Measurements from ENCODE around the gene CHEK2. TPM values are rescaled to one million over a fixed set of nuclear protein-coding genes. Genes with fewer than 3 reads are reported as not detected.
"Not testable (repeated sequence)": the region's sequence is repeated elsewhere in the genome, so short reads cannot be mapped to it uniquely, and the experiment has no call there.

The CHEK2 gene
- total and polyA plus RNA-seq, 10 of the 15 experiments (the other 5 are each of a cell fraction or from before 2014, with no cell fraction given) = 15.7 to 59.7 (median 22.7) TPM

GRCh38 chr22:28738876-28739275 is 2.7 kb downstream of the CHEK2 start:
- FAIRE-seq; ATAC-seq; H3K9ac ChIP-seq (ENCODE audit: control insufficient read depth, insufficient read depth, low read length); H3K36me3 ChIP-seq (ENCODE audit: control insufficient read depth in 2 of 2, insufficient read depth in 2 of 2, low read length in 1 of 2); H4K20me1 ChIP-seq (ENCODE audit: control insufficient read depth, insufficient read depth); CTCF ChIA-PET; DNase-seq (ENCODE audit: low read depth, low spot score); intact Hi-C loops (cut with micrococcal nuclease; ENCODE audit: unreplicated experiment); H3K4me1 ChIP-seq (ENCODE audit: control insufficient read depth, insufficient read depth, low read length); BruUV-seq (replicated peaks); H3K4me2 ChIP-seq (ENCODE audit: control insufficient read depth, insufficient read depth); H2AFZ ChIP-seq (ENCODE audit: control insufficient read depth, low read depth, low read length); H3K27me3 ChIP-seq (replicated peaks in 1 of 2; ENCODE audit: control insufficient read depth in 2 of 2, insufficient read depth in 2 of 2, low read length in 1 of 2); H3K27ac ChIP-seq (ENCODE audit: control insufficient read depth, insufficient read depth); in situ Hi-C loops (cut with MboI); H3K9me3 ChIP-seq (replicated peaks; ENCODE audit: control insufficient read depth, insufficient read depth, low read length); RAD21 ChIA-PET (ENCODE audit: unreplicated experiment); H3K4me3 ChIP-seq: not testable (repeated sequence)
- ChIA-PET SMC1A (ENCODE audit: uncharacterized antibody, unreplicated experiment) (interaction anchor here (0.6 to 1.0 kb wide), 3 partner anchors 61 to 1201 kb away, joined by 3 to 4 read pairs (median 3); partner anchors contain the start of gene XBP1), POLR2A (interaction anchor here (0.9 kb wide), 1 partner anchor 21 kb away, joined by 3 read pairs; no protein-coding TSS in a partner anchor)
- H3K79me2 ChIP-seq (ENCODE audit: control insufficient read depth, insufficient read depth, low read length) = peaks cover 20% of the 10 kb centered on the region
- 96% methylated on average over 8 of the region's 8 CpGs for WGBS (ENCODE audit: insufficient coverage, insufficient replicate concordance, low lambda C conversion rate, missing lambda C conversion rate)

DNA sequence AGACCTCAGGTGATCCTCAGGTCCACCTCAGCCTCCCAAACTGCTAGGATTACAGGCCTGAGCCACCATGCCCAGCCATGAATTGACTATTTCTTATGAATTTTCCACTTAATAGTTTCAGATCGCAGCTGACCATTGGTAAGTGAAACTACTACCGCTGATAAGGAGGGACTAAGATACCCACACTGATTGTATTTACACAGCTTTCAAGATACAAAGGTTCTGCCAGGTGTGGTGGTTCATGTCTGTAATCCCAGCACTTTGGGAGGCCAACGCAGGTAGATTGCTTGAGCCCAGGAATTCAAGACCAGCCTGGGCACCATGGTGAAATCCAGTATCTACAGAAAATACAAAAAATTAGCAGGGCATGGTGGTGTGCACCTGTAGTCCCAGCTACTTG is 3.9 kb downstream of the CHEK2 start:
- ChIA-PET POLR2A (interaction anchor here (0.6 to 1.0 kb wide), 2 partner anchors 8 to 143 kb away, joined by 3 to 7 read pairs; no protein-coding TSS in a partner anchor), RAD21 (ENCODE audit: unreplicated experiment) (no interaction called here), CTCF (no interaction called here), SMC1A (ENCODE audit: uncharacterized antibody, unreplicated experiment) (interaction anchor here (1.0 kb wide), 1 partner anchor 304 kb away, joined by 3 read pairs; no protein-coding TSS in a partner anchor)
- Histone ChIP-seq H3K4me2 (ENCODE audit: control insufficient read depth, insufficient read depth) (no peak overlapping the region; the same call in 1 of the 2 replicates), H3K79me2 (ENCODE audit: control insufficient read depth, insufficient read depth, low read length) (peaks cover 12% of the 10 kb centered on the region), H3K9ac (ENCODE audit: control insufficient read depth, insufficient read depth, low read length) (no peak overlapping the region), H2AFZ (ENCODE audit: control insufficient read depth, low read depth, low read length) (no peak overlapping the region), H3K9me3 (replicated peaks; ENCODE audit: control insufficient read depth, insufficient read depth, low read length) (no peaks in the 10 kb centered on the region), H4K20me1 (ENCODE audit: control insufficient read depth, insufficient read depth) (no peaks in the 10 kb centered on the region), H3K4me3 (no peak overlapping the region), H3K36me3 (ENCODE audit: control insufficient read depth in 2 of 2, insufficient read depth in 2 of 2, low read length in 1 of 2) (peaks cover 0 to 3% of the 10 kb centered on the region in 2 experiments; a peak in 1 of 4 replicates), H3K4me1 (ENCODE audit: control insufficient read depth, insufficient read depth, low read length) (peaks cover under 1% of the 10 kb centered on the region), H3K27me3 (replicated peaks in 1 of 2; ENCODE audit: control insufficient read depth in 2 of 2, insufficient read depth in 2 of 2, low read length in 1 of 2) (no peaks in the 10 kb centered on the region), H3K27ac (ENCODE audit: control insufficient read depth, insufficient read depth) (no peak overlapping the region)
- intact Hi-C loops (cut with micrococcal nuclease; ENCODE audit: unreplicated experiment) (no loop called here), in situ Hi-C loops (cut with MboI) (no loop called here)
- BruUV-seq (replicated peaks) = no TSS peak
- ATAC-seq = no peak
- 78% methylated on average over 3 of the region's 3 CpGs for WGBS (ENCODE audit: insufficient coverage, insufficient replicate concordance, low lambda C conversion rate, missing lambda C conversion rate)
- DNase-seq (ENCODE audit: low read depth, low spot score) = no peak
- FAIRE-seq = no peak
- TF ChIP-seq ZNF207 (IDR thresholded peaks at IDR 0.05; ENCODE audit: borderline replicate concordance) (no peak), MLLT1 (IDR thresholded peaks at IDR 0.05) (no peak), JUNB (IDR thresholded peaks at IDR 0.05) (no peak), IRF4 (IDR thresholded peaks at IDR 0.05; ENCODE audit: low read depth, low read length) (no peak), CREM (IDR thresholded peaks at IDR 0.05; ENCODE audit: low read depth) (no peak), RFX5 (IDR thresholded peaks at IDR 0.05; ENCODE audit: low read depth, low read length) (no peak)
- TF ChIP-seq, protein P1, sequence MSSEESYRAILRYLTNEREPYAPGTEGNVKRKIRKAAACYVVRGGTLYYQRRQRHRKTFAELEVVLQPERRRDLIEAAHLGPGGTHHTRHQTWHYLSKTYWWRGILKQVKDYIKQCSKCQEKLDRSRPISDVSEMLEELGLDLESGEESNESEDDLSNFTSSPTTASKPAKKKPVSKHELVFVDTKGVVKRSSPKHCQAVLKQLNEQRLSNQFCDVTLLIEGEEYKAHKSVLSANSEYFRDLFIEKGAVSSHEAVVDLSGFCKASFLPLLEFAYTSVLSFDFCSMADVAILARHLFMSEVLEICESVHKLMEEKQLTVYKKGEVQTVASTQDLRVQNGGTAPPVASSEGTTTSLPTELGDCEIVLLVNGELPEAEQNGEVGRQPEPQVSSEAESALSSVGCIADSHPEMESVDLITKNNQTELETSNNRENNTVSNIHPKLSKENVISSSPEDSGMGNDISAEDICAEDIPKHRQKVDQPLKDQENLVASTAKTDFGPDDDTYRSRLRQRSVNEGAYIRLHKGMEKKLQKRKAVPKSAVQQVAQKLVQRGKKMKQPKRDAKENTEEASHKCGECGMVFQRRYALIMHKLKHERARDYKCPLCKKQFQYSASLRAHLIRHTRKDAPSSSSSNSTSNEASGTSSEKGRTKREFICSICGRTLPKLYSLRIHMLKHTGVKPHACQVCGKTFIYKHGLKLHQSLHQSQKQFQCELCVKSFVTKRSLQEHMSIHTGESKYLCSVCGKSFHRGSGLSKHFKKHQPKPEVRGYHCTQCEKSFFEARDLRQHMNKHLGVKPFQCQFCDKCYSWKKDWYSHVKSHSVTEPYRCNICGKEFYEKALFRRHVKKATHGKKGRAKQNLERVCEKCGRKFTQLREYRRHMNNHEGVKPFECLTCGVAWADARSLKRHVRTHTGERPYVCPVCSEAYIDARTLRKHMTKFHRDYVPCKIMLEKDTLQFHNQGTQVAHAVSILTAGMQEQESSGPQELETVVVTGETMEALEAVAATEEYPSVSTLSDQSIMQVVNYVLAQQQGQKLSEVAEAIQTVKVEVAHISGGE (CRISPR knock-in tag; IDR thresholded peaks at IDR 0.05) = no peak
- TF ChIP-seq, protein P2, sequence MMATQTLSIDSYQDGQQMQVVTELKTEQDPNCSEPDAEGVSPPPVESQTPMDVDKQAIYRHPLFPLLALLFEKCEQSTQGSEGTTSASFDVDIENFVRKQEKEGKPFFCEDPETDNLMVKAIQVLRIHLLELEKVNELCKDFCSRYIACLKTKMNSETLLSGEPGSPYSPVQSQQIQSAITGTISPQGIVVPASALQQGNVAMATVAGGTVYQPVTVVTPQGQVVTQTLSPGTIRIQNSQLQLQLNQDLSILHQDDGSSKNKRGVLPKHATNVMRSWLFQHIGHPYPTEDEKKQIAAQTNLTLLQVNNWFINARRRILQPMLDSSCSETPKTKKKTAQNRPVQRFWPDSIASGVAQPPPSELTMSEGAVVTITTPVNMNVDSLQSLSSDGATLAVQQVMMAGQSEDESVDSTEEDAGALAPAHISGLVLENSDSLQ (IDR thresholded peaks at IDR 0.05) = no peak
- TF ChIP-seq, protein P3, sequence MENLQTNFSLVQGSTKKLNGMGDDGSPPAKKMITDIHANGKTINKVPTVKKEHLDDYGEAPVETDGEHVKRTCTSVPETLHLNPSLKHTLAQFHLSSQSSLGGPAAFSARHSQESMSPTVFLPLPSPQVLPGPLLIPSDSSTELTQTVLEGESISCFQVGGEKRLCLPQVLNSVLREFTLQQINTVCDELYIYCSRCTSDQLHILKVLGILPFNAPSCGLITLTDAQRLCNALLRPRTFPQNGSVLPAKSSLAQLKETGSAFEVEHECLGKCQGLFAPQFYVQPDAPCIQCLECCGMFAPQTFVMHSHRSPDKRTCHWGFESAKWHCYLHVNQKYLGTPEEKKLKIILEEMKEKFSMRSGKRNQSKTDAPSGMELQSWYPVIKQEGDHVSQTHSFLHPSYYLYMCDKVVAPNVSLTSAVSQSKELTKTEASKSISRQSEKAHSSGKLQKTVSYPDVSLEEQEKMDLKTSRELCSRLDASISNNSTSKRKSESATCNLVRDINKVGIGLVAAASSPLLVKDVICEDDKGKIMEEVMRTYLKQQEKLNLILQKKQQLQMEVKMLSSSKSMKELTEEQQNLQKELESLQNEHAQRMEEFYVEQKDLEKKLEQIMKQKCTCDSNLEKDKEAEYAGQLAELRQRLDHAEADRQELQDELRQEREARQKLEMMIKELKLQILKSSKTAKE (IDR thresholded peaks at IDR 0.05; ENCODE audit: low read depth, poor library complexity, severe bottlenecking) = no peak

Measured in GM12878 (cell line).